A549 (cell line): ENCODE data around the gene FAT3. TPM values are rescaled to one million over a fixed set of nuclear protein-coding genes. Genes with fewer than 3 reads are reported as not detected.

Experiments
- ATAC-seq, 2 experiments: fragments of 200-7000 bp in 1 of 2; fragments of >200 bp in 1 of 2; cut with Nextera tagmentation in 1 of 2; cut with Tn5 transposase in 1 of 2; 3 replicates each; pipeline versions ENCODE4 v1.8.0 to v1.9.1; 2018 to 2020; ENCODE audit warnings: mild to moderate bottlenecking in 1 of 2, moderate library complexity in 1 of 2
- CTCF ChIA-PET: fragments of 300-600 bp; sonication (Branson Sonifier 250); formaldehyde crosslinking; extraction: SDS; loops from one replicate; lab custom pipeline; 2021; ENCODE audit warnings: antibody characterized with exemption, inconsistent platforms; lab: Yijun Ruan, JAX
- POLR2A ChIA-PET: fragments of 350-600 bp; formaldehyde crosslinking; extraction: SDS; loops from one replicate; lab custom pipeline; 2021; ENCODE audit warnings: antibody characterized with exemption, inconsistent platforms; lab: Yijun Ruan, JAX
- DNase-seq, 2 experiments: peaks; one replicate each; pipeline versions ENCODE4 v3.0.0 to v3.0.0-alpha.2; 2011 to 2016; ENCODE audit warnings: low read depth in 1 of 2, low spot score in 1 of 2
- FAIRE-seq: peaks from 2 replicates; lab custom pipeline; 2011; peaks lifted over from hg19 to GRCh38; lab: Jason Lieb, UNC
- H3K27ac ChIP-seq, 2 experiments: fragments of >200 bp; sonication (Bioruptor Twin); formaldehyde crosslinking; 3 replicates each; pipeline ENCODE4 v1.5.1; 2016 to 2017
- H3K4me1 ChIP-seq: fragments of >200 bp; sonication (Bioruptor Twin); formaldehyde crosslinking; 3 replicates; pipeline ENCODE4 v1.6.1; 2016
- H3K4me2 ChIP-seq: fragments of >200 bp; sonication (Bioruptor Twin); formaldehyde crosslinking; 3 replicates; pipeline ENCODE4 v1.6.1; 2016
- H3K4me3 ChIP-seq: fragments of >200 bp; sonication (Bioruptor Twin); formaldehyde crosslinking; 3 replicates; pipeline ENCODE4 v1.5.1; 2016
- H3K9me3 ChIP-seq: fragments of >200 bp; sonication (Bioruptor Twin); formaldehyde crosslinking; 3 replicates; pipeline ENCODE4 v1.6.1; 2016
- ATOH8 ChIP-seq: fragments of 250-450 bp; sonication (Bioruptor Pico); IDR thresholded peaks from 2 replicates; pipeline ENCODE4 v1.5.0; 2020; ENCODE audit warnings: low read depth, mild to moderate bottlenecking, moderate library complexity
- BCL3 ChIP-seq: fragments of >200 bp; sonication (Bioruptor Twin); formaldehyde crosslinking; IDR thresholded peaks from 3 replicates; pipeline ENCODE4 v1.6.1; 2016
- BHLHE40 ChIP-seq: IDR thresholded peaks from 2 replicates; pipeline ENCODE4 v1.6.1; 2012; ENCODE audit warnings: low read depth, low read length, inconsistent platforms
- CEBPB ChIP-seq, 2 experiments: fragments of >200 bp in 1 of 2; sonication (Bioruptor Twin) in 1 of 2; formaldehyde crosslinking in 1 of 2; IDR thresholded peaks; 2 replicates each; pipeline ENCODE4 v1.6.1; 2012 to 2016
- E2F6 ChIP-seq: IDR thresholded peaks from 2 replicates; pipeline ENCODE4 v1.6.1; 2012; ENCODE audit warnings: low read depth, borderline replicate concordance
- EP300 ChIP-seq, 2 experiments: fragments of >200 bp; sonication (Bioruptor Twin); formaldehyde crosslinking; IDR thresholded peaks; 2 replicates in 1 of 2; 3 replicates in 1 of 2; pipeline ENCODE4 v1.6.1; 2016 to 2017
- ESRRA ChIP-seq: fragments of 150-350 bp; IDR thresholded peaks from 2 replicates; pipeline ENCODE4 v1.6.1; 2014; ENCODE audit warnings: mild to moderate bottlenecking, low read length, borderline replicate concordance
- FOSL2 ChIP-seq, 2 experiments: fragments of 450-650 bp in 1 of 2; fragments of >200 bp in 1 of 2; sonication (Bioruptor Twin) in 1 of 2; formaldehyde crosslinking; IDR thresholded peaks; 2 replicates each; pipeline versions ENCODE4 v1.5.0 to v1.6.1; 2016 to 2020; ENCODE audit warnings: mild to moderate bottlenecking in 1 of 2, moderate library complexity in 1 of 2
- GATA3 ChIP-seq: IDR thresholded peaks from 2 replicates; pipeline ENCODE4 v1.6.1; 2012; ENCODE audit warnings: borderline replicate concordance
- HDAC2 ChIP-seq: fragments of 200-600 bp; sonication (generic); IDR thresholded peaks from 2 replicates; pipeline ENCODE4 v1.6.1; 2016
- HEYL ChIP-seq: fragments of 250-450 bp; sonication (Bioruptor Pico); IDR thresholded peaks from 2 replicates; pipeline ENCODE4 v1.8.0; 2021; ENCODE audit warnings: mild to moderate bottlenecking, moderate library complexity
- JUNB ChIP-seq: fragments of >200 bp; sonication (Bioruptor Twin); formaldehyde crosslinking; IDR thresholded peaks from 2 replicates; pipeline ENCODE4 v1.6.1; 2016
- MAFK ChIP-seq: fragments of 450-650 bp; IDR thresholded peaks from 2 replicates; pipeline ENCODE4 v1.6.1; 2014; ENCODE audit not compliant: partially characterized antibody
- MAZ ChIP-seq: fragments of 150-350 bp; IDR thresholded peaks from 2 replicates; pipeline ENCODE4 v1.6.1; 2014; ENCODE audit warnings: antibody characterized with exemption, low read depth, low read length, borderline replicate concordance
- NPAS2 ChIP-seq: fragments of 250-450 bp; sonication (Bioruptor Pico); IDR thresholded peaks from 2 replicates; pipeline ENCODE4 v1.8.0; 2022; ENCODE audit warnings: mild to moderate bottlenecking, moderate library complexity, borderline replicate concordance
- NR3C1 ChIP-seq: fragments of >200 bp; sonication (Bioruptor Twin); formaldehyde crosslinking; IDR thresholded peaks from 3 replicates; pipeline ENCODE4 v1.6.1; 2017
- PHF8 ChIP-seq: fragments of 200-600 bp; sonication (generic); IDR thresholded peaks from 2 replicates; pipeline ENCODE4 v1.6.1; 2016; ENCODE audit warnings: low read depth, mild to moderate bottlenecking, antibody characterized with exemption, moderate library complexity, borderline replicate concordance
- POLR2A ChIP-seq: IDR thresholded peaks from 2 replicates; pipeline ENCODE4 v1.6.1; 2012; ENCODE audit warnings: mild to moderate bottlenecking, low read length
- RAD21 ChIP-seq, 2 experiments: fragments of >200 bp in 1 of 2; sonication (Bioruptor Twin) in 1 of 2; formaldehyde crosslinking in 1 of 2; IDR thresholded peaks in 1 of 2; conservative IDR thresholded peaks in 1 of 2; 2 replicates in 1 of 2; 3 replicates in 1 of 2; pipeline ENCODE4 v1.6.1; 2012 to 2018; ENCODE audit warnings: inconsistent platforms in 1 of 2
- REST ChIP-seq: fragments of 200-600 bp; sonication (generic); IDR thresholded peaks from 2 replicates; pipeline ENCODE4 v1.6.1; 2016; ENCODE audit warnings: antibody characterized with exemption, mild to moderate bottlenecking, moderate library complexity
- WGBS: methylation state at CpG from one replicate; pipeline ENCODE4 v1.1.6; 2017; ENCODE audit errors: missing lambda C conversion rate; 5-methylcytosine and 5-hydroxymethylcytosine counted together
- polyA plus RNA-seq, 4 experiments: library from polyadenylated mRNA; depleted of rRNA in 3 of 4; stranded (reverse); fragments of >200 nt; fragmentation: RNase III in 1 of 4; extraction: RNeasy Plus Mini Kit Qiagen cat#74134 plus additional on column Dnase treatment in 1 of 4; gene quantifications; 2 replicates in 3 of 4; 3 replicates in 1 of 4; pipeline ENCODE4 v1.2.3, GENCODE V29; 2011 to 2017
- TF ChIP-seq, protein P1 (sequence below): fragments of 150-350 bp; IDR thresholded peaks from 2 replicates; pipeline ENCODE4 v1.6.1; 2014; ENCODE audit warnings: low read depth, mild to moderate bottlenecking, low read length
- TF ChIP-seq, protein P2 (sequence below): IDR thresholded peaks from 2 replicates; pipeline ENCODE4 v1.6.1; 2012
- TF ChIP-seq, protein P3 (sequence below): fragments of 450-650 bp; IDR thresholded peaks from 2 replicates; pipeline ENCODE4 v1.6.1; 2014; ENCODE audit warnings: antibody characterized with exemption

Gene FAT3
- polyA plus RNA-seq, 2 of the 4 experiments (the other 2 are of a cell fraction) = 0.61 to 1.4 TPM

DNA sequence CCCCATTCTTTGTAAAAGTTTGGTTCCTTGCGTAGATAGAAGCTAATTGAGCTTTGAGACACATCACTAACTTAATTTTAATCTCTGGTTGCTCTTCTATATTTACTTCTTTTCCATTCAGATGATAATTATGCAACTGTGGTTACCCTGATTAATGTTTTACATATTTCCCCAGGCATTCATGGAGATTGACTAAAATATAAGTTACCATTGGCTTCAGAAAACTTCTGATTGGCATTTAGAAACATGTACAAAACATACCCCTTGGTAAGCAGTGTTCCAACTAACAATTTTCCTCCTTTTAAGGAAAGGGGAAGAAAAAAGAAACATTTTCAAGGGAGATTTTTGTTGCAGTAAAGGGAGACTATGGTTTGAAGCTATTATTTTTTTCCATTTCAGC is 43.9 kb downstream of the FAT3 start:
- ChIA-PET CTCF (interaction anchor here (1.0 kb wide), 1 partner anchor 76 kb away, joined by 4 read pairs; no protein-coding TSS in a partner anchor), POLR2A (no interaction called here)

GRCh38 chr11:92269021-92269420 is 44.4 kb downstream of the FAT3 start:
- 13% methylated on average over 2 of the region's 2 CpGs for WGBS
- ChIA-PET CTCF (interaction anchor here (0.6 to 1.0 kb wide), 2 partner anchors 12 to 77 kb away, joined by 3 to 4 read pairs; no protein-coding TSS in a partner anchor), POLR2A (no interaction called here)
- peak; percentile 26 to 77 for DNase-seq
- TF ChIP-seq RAD21 (conservative IDR thresholded peaks at IDR 0.05 in 1 of 2, IDR thresholded peaks at IDR 0.05 in 1 of 2) (0 out of 5 replicates have a peak, but pooled peaks of 1 of the 2 experiments have one; percentile 26), POLR2A (no peak), EP300 (IDR thresholded peaks at IDR 0.05) (0 out of 5 replicates have a peak, but pooled peaks have one; percentile 27 to 29), ESRRA (no peak), MAFK (peak; percentile 24), CEBPB (IDR thresholded peaks at IDR 0.05) (peak in 1 of 2 experiments; percentile 37; a peak in 1 of 4 replicates), JUNB (peak; percentile 48; the same call in 1 of the 2 replicates), GATA3 (peak; percentile 74; the same call in 1 of the 2 replicates), HEYL (CRISPR knock-in tag) (no peak), FOSL2 (IDR thresholded peaks at IDR 0.05) (no peak; the same call in 1 of the 2 replicates), FOSL2 (CRISPR knock-in tag; IDR thresholded peaks at IDR 0.05) (peak; percentile 81), E2F6 (no peak)
- TF ChIP-seq, protein P1, sequence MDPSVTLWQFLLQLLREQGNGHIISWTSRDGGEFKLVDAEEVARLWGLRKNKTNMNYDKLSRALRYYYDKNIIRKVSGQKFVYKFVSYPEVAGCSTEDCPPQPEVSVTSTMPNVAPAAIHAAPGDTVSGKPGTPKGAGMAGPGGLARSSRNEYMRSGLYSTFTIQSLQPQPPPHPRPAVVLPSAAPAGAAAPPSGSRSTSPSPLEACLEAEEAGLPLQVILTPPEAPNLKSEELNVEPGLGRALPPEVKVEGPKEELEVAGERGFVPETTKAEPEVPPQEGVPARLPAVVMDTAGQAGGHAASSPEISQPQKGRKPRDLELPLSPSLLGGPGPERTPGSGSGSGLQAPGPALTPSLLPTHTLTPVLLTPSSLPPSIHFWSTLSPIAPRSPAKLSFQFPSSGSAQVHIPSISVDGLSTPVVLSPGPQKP = no peak
- TF ChIP-seq, protein P2, sequence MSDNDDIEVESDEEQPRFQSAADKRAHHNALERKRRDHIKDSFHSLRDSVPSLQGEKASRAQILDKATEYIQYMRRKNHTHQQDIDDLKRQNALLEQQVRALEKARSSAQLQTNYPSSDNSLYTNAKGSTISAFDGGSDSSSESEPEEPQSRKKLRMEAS = peak; percentile 43; the same call in 1 of the 2 replicates
- H3K27ac ChIP-seq = peak overlapping the region; percentile 66 to 79
- H3K4me1 ChIP-seq = peaks cover 32% of the 10 kb centered on the region
- no peaks in the 10 kb centered on the region for H3K9me3 ChIP-seq
- peak; percentile 97 for FAIRE-seq
- H3K4me2 ChIP-seq = peak overlapping the region; percentile 48
- peak; percentile 63 to 94; a peak in 5 of 6 replicates for ATAC-seq
- no peak overlapping the region for H3K4me3 ChIP-seq

More for the DNA sequence above, 43.9 kb downstream of the FAT3 start:
- Histone ChIP-seq H3K9me3 (no peaks in the 10 kb centered on the region), H3K27ac (peak overlapping the region; percentile 66 to 79; a peak in 5 of 6 replicates), H3K4me3 (no peak overlapping the region), H3K4me2 (peak overlapping the region; percentile 48), H3K4me1 (peaks cover 32% of the 10 kb centered on the region)
- ATAC-seq (no peak; a peak in 1 of 6 replicates), FAIRE-seq (no peak), DNase-seq (no peak)
- WGBS = 78% methylated on average over 1 of the region's 1 CpG
- TF ChIP-seq, protein P1 = no peak
- TF ChIP-seq HDAC2 = no peak
- peak in 1 of 2 experiments; percentile 16; a peak in 1 of 4 replicates for TF ChIP-seq CEBPB (IDR thresholded peaks at IDR 0.05)
- TF ChIP-seq BCL3 = no peak

DNA sequence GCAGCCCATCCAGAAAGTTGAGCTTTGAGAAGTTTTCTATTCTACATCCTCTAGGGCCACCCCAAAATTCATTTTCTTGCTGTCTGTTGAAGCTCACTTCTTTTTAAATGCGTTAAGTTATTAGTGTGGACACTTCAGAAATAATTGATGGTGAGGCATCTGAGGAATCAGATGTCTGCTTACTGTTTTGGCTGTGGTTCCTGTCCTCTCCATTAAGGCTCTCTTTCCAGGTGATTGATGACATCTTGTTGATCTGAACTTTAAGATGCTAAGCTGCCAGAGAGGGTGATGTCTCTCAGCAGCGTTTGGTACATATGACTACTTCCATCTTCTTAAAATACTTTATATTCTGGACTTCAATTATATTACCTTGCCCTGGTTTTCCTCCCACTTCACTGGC is 45.2 kb downstream of the FAT3 start:
- FAIRE-seq (no peak), ATAC-seq (peak in 1 of 2 experiments; percentile 25; a peak in 2 of 6 replicates)
- TF ChIP-seq ATOH8 (CRISPR knock-in tag) (no peak), NR3C1 (no peak), MAZ (no peak), BHLHE40 (no peak), REST (no peak), NPAS2 (CRISPR knock-in tag) (no peak), PHF8 (no peak)
- TF ChIP-seq, protein P3, sequence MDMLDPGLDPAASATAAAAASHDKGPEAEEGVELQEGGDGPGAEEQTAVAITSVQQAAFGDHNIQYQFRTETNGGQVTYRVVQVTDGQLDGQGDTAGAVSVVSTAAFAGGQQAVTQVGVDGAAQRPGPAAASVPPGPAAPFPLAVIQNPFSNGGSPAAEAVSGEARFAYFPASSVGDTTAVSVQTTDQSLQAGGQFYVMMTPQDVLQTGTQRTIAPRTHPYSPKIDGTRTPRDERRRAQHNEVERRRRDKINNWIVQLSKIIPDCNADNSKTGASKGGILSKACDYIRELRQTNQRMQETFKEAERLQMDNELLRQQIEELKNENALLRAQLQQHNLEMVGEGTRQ = no peak

More for the DNA sequence above, 45.2 kb downstream of the FAT3 start:
- Histone ChIP-seq H3K4me3 (no peak overlapping the region), H3K4me2 (no peak overlapping the region; the same call in 2 of the 3 replicates), H3K4me1 (peaks cover 32% of the 10 kb centered on the region), H3K9me3 (no peaks in the 10 kb centered on the region), H3K27ac (peak overlapping the region; percentile 66 to 79)
- no peak for DNase-seq
- POLR2A ChIA-PET = no interaction called here
- CTCF ChIA-PET = interaction anchor here (0.6 kb wide), 1 partner anchor 11 kb away, joined by 3 read pairs; no protein-coding TSS in a partner anchor
- WGBS = 78% methylated on average over 2 of the region's 2 CpGs
